Hematopoietic multipotent progenitor cell treated with erythropoietin and hydrocortisone succinate and interleukin-3 and kit ligand, for 8 days (in vitro differentiated cells): ENCODE data around the gene FNIP1.
A peak's percentile ranks its signal among the peaks of the same experiment; 100 is the strongest.
"Not testable (repeated sequence)": the region's sequence is repeated elsewhere in the genome, so short reads cannot be mapped to it uniquely, and the experiment has no call there.

Experiments used
- DNase-seq: peaks from one replicate; pipeline ENCODE4 v3.0.0-alpha.2; 2015

Gene FNIP1

DNA sequence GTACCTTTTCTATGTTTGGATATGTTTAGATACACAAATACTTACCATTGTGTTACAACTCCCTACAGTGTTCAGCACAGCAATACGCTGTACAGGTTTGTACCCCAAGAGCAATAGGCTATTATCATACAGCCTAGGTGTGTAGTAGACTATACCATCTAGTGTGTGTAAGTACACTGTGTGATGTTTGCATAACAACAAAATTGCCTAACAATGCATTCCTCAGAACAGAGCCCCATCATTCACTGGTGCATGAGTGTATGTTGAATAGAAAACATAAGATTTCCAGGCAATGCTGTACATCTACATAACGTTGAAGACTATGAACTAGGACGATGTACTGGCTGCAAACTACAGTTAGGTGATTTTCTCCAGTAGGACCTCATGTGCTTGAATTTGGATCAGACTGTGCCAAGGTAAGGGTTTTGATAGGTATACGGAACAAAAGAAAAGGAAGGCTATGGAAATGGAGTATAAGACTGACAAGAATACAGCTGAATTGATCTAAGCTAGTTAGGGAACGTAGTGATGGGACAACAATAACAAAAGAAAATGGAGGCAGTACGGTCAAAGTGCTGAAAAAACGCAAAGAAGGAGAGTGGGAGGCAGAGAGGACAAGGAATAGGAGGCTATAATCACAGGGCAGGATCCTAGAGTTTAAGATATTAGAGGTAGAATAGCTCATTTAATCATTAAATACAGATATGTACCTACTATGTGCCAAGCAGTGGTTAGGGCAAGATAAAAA, 46.9 kb downstream of the FNIP1 start:
- DNase-seq = no peak

- peak; percentile 33 for DNase-seq
These were observed 47.7 kb downstream of the FNIP1 start for GRCh38 chr5:131749138-131749537.

GRCh38 chr5:131747180-131748105, 49.4 kb downstream of the FNIP1 start:
- peak; percentile 97 for DNase-seq

- DNase-seq = no peak
These were observed 50.4 kb downstream of the FNIP1 start for GRCh38 chr5:131746423-131746822.

DNA sequence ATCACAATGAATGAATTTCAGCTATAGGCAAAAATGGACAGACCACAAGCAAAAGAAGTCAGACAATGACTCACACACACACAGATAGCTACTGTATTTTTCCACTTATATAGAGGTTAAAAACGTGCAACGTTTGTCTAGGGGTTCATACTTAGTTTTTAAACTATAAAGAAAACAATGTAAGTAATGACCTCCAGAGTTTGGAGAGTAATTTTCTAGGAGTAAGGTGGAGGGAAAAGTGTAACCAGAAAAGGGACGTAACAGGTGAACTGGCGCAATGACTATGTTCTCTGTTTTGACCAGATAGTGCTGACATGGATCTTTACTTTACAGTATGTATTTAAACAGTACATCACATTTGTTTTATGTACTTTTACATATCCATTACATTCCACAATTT, 51.1 kb downstream of the FNIP1 start:
- peak; percentile 57 for DNase-seq

- no peak for DNase-seq
These were observed 51.7 kb downstream of the FNIP1 start for GRCh38 chr5:131745155-131745554.

DNA sequence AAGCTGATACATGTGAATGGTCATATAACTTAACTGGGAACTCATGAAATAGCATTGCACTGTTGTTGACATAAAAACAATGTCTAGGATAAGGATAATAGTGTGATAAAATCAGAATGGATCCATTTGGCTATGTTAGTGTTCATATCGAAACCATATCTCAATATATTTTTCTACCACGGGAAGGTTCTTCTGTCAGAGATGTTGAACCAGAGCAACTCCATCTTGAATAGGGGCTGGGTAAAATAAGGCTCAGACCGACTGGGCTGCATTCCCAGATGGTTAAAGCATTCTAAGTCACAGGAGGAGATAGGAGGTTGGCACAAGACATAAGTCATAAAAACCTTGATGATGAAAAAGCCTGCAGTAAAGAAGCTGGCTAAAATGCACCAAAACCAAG, 56.3 kb downstream of the FNIP1 start:
- no peak for DNase-seq

GRCh38 chr5:131735393-131735792, 61.4 kb downstream of the FNIP1 start:
- DNase-seq = no peak

- DNase-seq = not testable (repeated sequence)
These were observed 61.9 kb downstream of the FNIP1 start for GRCh38 chr5:131734939-131735338.

GRCh38 chr5:131729292-131729691, 67.5 kb downstream of the FNIP1 start:
- not testable (repeated sequence) for DNase-seq

DNA sequence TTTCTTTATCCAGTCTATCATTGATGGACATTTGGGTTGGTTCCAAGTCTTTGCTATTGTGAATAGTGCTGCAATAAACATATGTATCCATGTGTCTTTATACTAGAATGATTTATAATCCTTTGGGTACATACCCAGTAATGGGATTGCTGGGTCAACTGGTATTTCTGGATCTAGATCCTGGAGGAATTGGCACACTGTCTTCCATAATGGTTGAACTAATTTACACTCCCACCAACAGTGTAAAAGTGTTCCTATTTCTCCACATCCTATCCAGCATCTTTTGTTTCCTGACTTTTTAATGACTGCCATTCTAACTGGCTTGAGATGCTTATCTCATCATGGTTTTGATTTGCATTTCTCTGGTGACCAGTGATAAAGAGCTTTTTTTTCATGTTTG, 72.7 kb downstream of the FNIP1 start:
- DNase-seq = not testable (repeated sequence)

DNA sequence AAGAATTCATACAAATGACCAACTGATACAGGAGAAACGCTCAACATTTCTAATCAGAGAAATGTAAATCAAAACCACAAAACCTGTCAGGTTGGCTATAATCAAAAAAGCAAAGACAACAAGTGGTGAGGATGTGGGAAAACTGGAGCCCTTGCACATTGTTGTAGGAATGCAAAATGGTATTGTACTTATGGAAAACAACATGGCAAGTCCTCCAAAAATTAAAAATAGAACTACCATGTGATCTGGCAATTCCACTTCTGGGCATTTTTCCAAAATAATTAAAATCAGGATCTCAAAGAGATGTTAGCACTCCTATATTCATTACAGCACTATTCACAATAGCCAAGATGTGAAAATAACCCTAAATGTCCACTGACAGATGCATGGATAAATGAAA, 76.1 kb downstream of the FNIP1 start:
- DNase-seq = no peak

DNA sequence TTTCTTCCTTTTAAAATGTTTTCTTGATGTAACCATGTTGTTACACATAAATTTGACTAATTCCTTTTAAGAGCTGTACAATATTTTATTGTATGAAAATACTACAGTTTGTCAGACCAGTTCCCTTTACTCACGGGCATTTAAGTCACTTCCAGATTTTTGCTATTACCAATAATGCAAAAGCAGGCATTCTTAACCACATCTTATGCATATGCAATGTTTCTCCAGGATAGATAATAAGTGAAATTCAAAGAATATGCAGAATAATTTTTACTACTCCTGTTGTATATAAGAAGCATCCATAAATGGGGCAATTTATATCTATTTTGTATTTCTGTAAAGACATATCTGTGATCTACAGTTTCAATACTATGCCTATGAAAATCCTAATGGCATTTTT, 77.3 kb downstream of the FNIP1 start:
- DNase-seq = no peak

DNA sequence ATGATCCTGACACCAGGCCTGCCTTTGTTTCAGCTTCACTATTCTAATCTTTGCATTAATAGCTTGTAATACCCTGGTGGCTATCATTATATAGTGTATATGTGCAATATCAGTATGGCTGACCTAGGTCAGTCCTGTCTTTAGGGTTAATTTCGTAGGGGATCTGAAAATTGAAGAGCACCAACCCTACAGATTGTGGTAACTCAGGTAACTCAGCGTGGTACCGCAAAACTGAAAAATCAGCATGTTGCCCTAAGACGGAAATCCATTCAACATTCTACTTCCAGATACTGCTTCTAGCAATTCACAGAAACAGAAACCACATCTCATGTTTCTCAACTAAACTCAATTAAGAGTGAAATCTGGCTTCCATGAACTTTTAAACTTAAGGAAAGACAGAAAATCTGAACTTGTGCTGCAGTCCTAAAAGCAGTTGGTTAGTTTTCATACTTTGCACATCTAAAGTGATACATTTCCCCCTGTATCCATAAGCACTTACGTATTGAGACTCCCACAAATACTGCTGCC, 78.3 kb downstream of the FNIP1 start:
- no peak for DNase-seq

GRCh38 chr5:131717164-131717563, 79.7 kb downstream of the FNIP1 start:
- DNase-seq = not testable (repeated sequence)

DNA sequence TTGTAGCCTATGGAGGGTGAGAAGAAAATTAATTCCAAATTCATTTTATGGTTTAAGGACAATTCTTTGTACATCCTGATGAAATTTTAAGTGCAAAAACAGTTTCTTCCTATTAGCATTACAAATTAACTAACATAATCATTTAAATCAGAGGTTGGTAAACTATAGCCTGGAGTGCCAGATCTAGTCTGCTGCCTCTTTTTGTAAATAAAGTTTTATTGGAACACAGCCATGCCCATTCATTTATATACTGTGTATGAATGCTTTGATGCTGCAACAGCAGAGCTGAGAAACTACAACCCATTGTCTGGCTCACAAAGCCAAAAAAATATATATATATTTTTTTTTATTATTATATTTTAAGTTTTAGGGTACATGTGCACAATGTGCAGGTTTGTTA, 80.2 kb downstream of the FNIP1 start:
- no peak for DNase-seq

GRCh38 chr5:131710391-131710790, 86.4 kb downstream of the FNIP1 start:
- no peak for DNase-seq

- no peak for DNase-seq
These were observed 87.8 kb downstream of the FNIP1 start for GRCh38 chr5:131709043-131709442.

DNA sequence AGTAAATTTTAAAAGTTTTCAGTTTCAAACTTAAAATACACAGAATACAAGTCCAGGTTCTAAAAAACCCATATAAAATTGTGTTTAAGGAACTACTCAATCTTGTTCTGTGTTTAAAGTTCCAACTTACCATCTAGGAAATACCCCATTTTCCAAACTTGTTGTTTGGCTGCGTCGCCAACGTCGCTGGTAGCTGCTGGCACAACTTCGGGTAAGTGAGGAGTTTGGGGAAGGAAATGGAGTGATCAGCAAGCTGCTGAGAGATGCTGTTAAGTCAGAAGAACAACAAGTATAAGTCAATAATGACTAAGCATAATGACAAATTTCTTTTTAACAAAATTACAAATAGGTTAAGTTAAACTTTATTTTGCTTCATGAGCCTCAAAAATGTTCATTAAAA, 90.5 kb downstream of the FNIP1 start:
- no peak for DNase-seq

- no peak for DNase-seq
These were observed 101.9 kb downstream of the FNIP1 start for GRCh38 chr5:131694926-131695325.

GRCh38 chr5:131693894-131694293, 102.9 kb downstream of the FNIP1 start:
- DNase-seq = no peak

DNA sequence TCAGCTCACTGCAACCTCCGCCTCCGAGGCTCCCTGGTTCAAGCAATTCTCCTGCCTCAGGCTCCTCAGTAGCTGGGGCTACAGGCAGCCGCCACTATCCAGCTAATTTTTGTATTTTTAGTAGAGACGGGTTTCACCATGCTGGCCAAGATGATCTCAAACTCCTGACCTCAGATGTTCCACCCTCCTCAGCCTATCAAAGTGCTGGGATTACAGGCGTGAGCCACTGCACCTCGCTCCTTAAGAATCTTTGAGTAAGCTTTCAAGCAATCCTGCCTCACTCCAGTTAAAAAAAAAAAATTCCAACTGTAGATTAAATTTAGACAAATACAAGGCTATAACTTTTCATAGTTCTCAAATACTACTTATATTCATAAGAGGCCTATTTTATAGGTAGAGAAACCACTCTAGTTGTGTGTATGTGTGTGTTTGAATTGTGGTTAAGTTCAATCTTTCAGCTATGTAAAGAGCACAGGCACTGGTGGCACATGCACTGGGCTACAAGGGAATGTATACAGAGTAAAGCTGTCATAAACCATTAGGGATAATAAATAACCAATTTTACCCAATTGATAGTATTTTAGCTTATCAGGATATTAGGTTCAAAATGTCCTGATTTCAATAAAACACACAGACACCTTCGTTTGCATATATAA, 111.2 kb downstream of the FNIP1 start:
- no peak for DNase-seq

GRCh38 chr5:131684595-131684994, 112.2 kb downstream of the FNIP1 start:
- DNase-seq = no peak
